ENCODE measurements around the gene PLXNA4.

PLXNA4 gene

GRCh38 chr7:132564090-132564489, 12.2 kb downstream of the PLXNA4 start:
- DNase-seq = no peak

- no peak for DNase-seq
Observed at GRCh38 chr7:132562690-132563089, 13.6 kb downstream of the PLXNA4 start.

GRCh38 chr7:132561763-132562162, 14.5 kb downstream of the PLXNA4 start:
- no peak for DNase-seq

- DNase-seq = no peak
Observed at GRCh38 chr7:132560825-132561529, 15.3 kb downstream of the PLXNA4 start.

DNA sequence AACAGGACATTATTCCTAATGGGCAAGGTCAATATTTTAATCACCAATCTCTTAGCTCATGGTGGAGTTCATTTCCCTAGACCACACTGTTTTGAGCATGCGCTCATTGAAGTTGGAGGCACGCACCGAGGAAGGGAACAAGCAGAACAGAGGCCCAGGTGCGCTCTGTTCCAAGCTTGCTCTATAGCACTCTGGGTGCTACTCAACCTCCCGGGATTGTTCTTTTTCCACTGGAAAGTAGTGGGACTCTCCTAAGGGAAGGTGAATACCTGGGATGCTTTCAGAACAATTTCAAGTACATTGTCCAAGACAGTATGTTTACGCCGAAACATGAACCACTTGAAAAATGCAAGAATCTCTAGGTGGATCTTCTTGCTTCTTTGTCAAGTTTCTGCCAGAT, 16.2 kb downstream of the PLXNA4 start:
- no peak for DNase-seq

- no peak for DNase-seq
Observed at GRCh38 chr7:132558815-132559214, 17.5 kb downstream of the PLXNA4 start.

DNA sequence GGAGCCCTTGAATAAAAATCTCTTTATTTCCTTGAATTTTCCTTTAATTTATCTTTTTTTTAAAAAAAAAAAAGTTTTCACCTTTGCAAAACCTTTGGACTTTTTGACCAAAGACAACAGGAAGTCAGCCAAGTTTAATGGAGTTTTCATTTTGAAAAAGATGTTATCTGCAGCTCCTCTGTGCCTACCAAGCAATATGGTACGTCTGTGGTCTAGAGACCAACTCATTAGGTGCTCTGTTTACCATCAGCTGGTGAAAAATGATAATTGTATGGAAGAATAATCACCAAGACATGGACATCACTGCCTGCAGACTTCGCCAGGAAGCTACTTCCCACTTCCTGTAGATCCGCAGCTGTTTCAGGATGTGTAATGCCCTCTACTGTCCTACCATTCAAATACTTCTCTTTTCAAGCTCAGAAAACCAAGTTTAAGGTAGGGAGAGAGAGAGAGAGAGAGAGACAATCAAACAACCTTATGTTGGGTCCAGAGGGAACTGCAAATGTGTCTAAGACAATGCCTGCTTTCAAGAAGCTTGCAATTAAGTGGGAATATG, 18.7 kb downstream of the PLXNA4 start:
- no peak for DNase-seq

- DNase-seq = no peak
Observed at GRCh38 chr7:132554446-132554845, 21.8 kb downstream of the PLXNA4 start.

DNA sequence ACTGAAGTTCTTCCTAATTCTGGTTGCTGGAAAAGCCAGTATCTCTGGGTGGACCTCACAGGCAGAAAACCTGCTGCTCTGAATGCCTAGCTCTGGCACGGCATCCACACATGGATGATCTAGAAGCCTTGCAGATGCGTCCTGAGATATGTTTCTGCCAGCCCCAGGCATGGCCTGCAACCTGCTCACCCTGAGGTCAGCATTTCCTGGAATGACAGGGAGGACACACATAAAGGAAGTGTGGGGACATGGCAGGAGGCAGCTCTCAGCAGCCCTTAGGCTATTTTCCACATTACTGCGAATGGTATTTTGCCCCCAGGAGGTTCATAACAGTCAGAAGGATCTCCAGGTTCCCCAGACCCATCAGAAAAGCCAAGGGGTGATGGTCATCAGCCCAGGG, 23.2 kb downstream of the PLXNA4 start:
- no peak for DNase-seq

DNA sequence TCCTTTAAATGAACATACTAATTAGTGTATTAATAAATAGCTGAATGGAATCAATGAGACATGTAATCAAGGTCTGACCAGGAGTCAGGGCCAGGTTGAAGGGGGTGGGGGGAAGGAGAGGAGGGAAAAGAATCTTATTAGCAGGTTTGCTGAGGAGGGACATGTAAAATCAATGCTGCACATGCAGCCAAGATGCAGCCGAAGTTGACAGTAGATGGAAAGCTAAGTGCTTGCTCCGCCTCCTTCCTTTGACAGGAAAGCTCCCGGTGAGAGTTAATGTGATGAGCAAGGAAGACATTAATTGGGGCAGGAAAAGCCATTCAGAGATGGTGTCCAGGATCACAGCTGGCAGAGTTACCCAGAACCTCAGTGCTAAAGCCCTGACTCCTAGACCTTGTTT, 24.4 kb downstream of the PLXNA4 start:
- DNase-seq = no peak

DNA sequence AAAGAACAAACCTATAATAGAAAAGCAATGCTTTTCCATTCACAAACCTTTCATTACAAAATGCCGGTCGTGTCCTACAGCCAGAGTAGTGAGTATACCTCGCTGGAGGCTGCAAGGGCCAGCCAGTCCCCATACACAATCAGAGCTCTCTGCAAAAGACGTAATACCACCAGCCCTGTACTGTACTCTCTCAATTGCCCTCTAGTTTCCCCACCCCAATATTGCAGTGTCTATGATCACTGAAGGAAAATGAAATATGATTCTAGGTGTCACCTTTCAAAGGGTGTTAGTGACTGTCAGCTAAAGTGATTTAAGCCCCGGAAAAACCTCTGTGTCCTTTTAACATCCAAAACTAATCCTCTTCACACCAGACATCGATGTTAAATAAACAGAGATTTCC, 24.8 kb downstream of the PLXNA4 start:
- no peak for DNase-seq

- no peak for DNase-seq
Observed at GRCh38 chr7:132548489-132549078, 27.7 kb downstream of the PLXNA4 start.

DNA sequence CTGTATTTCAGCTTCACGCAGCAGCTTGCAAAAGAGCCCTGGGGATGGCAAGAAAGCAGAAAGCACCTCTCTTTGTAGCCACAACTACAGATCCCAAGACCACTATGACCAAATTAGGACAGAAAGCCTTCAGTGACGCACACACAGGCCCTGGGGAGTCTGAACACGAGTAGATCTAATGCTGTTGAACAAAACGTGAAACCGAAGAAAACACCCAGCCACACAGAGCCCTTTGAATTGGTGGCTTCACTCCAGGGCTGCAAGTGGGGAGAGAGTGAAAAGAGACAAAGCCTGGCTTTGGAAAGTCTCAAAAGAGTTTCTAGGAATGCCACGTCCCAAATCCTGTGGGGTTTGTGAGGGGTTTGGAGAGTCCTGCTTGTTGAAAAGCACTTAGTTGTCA, 28.4 kb downstream of the PLXNA4 start:
- no peak for DNase-seq

GRCh38 chr7:132546366-132547127, 29.7 kb downstream of the PLXNA4 start:
- no peak for DNase-seq

- DNase-seq = no peak
Observed at GRCh38 chr7:132545756-132546155, 30.5 kb downstream of the PLXNA4 start.

DNA sequence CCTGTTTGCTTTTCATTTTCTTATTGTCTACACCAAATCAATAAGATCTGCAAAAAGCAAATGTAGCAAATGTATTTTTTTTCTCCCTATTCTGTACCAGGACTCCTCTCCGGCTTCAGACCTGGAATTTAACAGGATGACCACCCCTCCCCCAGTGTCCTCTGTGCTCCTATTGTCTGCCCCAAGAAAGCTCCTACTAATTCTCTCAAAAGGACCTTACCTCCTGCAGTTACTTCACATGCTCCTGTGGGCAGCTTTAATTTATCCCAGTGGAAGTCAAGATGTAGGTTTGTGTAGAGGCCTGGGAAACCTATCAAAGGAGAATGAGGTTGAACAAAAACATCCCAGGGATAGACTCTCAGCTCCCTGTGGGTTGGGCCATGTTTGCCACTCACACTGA, 31.3 kb downstream of the PLXNA4 start:
- DNase-seq = no peak

GRCh38 chr7:132544025-132544424, 32.2 kb downstream of the PLXNA4 start:
- DNase-seq = no peak

DNA sequence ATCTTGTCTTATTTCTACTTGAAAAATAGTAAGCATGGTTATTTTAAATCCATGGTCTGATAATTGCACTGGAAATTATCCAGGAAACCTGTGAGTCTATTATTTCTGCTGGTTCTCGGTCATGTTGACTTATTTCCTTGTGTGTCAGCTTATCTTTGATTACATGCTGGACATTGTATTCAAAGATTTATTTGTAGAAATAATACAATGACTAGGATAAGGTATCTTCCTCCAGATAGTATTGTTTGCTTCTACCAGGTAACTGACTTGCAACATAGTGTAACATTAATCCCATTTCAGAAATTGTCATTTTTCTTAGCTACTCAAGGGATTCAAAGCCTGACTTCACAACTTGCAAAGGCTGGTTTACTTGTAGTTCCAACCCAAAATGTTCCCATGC, 33.4 kb downstream of the PLXNA4 start:
- no peak for DNase-seq

- DNase-seq = no peak
Observed at GRCh38 chr7:132541656-132542055, 34.6 kb downstream of the PLXNA4 start.

GRCh38 chr7:132537456-132538145, 38.7 kb downstream of the PLXNA4 start:
- no peak for DNase-seq

DNA sequence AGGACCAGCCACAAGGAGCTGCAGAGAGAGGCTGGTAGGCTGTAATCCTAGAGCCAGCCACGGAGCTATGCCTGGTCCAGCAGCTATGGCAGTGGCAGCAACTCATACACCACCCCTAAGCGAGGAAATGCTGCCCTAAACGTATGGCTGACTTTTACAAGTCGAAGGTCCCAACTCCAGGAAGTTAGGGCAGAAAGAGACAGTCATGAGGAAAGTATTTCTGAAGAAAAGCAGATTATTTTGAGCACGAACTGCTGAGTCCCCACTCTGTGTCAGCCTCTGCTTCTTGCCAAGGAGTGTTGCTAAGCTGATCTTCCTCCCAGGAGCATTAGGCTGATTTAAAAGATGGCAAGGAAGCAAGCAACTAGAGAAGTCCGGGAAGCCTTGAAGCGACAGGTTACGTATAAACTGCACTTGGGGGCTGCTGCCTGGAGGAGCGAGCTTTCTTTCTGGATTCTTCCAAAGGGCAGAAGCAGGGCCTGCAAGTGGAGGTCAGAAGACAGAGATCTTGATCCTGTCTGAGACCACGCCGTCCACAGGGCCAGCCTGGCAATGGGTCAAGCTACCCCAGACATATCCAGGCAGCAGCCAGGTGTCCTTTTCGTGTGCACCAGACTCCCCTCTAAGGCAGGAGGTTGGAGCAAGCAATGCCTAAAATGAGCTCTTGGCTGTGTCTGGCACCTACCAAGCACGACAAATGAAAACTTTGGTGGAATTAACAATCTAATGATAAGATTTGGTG, 39.4 kb downstream of the PLXNA4 start:
- no peak for DNase-seq

DNA sequence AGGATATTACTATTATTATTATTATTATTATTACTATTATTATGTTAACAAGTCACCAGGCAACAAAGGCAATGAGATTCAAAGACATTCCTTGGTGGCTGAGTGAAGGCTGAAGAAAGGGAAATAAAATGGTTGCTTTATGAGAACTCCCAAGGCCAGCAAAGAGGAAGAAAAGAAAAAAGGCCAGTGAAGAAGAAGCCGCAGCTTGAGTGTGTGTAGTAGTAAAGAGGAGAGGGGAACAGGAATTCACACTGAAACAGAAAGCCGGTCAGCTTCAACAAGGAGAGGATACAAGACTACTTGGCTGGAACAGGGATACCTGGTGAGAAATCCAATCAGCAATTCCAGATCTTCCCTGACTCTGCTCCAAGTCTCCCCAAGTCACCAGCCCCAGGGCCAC, 42.4 kb downstream of the PLXNA4 start:
- DNase-seq = no peak

DNA sequence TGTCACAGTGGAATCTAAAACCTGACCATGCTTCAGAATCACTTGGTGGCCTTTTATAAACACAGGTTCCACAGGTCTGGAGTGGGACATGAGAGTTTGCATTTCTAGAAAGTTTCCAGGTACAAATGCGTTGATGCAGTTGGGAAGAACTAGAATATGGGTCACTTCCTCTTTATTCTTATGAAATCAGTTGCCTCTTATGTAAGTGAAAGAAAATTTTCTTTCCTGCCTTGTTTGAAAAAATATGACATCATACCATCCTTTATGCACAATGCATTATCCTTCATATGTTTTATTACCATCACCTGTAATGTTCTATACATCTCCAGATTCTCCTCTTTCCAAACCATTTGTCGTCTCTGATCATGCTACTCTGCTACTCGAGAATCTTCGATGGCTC, 44.0 kb downstream of the PLXNA4 start:
- no peak for DNase-seq
